HCT116 (cell line): Measurements from ENCODE around the gene GPA33. TPM values are rescaled to one million over a fixed set of nuclear protein-coding genes. Genes with fewer than 3 reads are reported as not detected.

Experiments used
- ATAC-seq: fragments of 200-7000 bp; cut with Tn5 transposase; 2 replicates; pipeline ENCODE4 v1.9.1; 2020; ENCODE audit warnings: mild to moderate bottlenecking, moderate library complexity
- BruUV-seq: library from RNA; stranded (reverse); fragments of 400-500 nt; replicated peaks from 2 replicates; lab custom pipeline; 2021; lab: Mats Ljungman, UMichigan
- CTCF ChIA-PET: fragments of 300-600 bp; sonication (Branson Sonifier 250); formaldehyde crosslinking; loops from one replicate; lab custom pipeline; 2021; ENCODE audit warnings: antibody characterized with exemption; lab: Charles Lee
- POLR2A ChIA-PET: fragments of 300-600, 350-600 bp; sonication (Branson Sonifier 250); formaldehyde crosslinking; loops from one replicate; lab custom pipeline; 2021; ENCODE audit warnings: antibody characterized with exemption; lab: Charles Lee
- RAD21 ChIA-PET, 2 experiments: fragments of 300-600 bp; sonication (Branson Sonifier 250); formaldehyde crosslinking; loops; one replicate each; lab custom pipeline; 2023; ENCODE audit warnings: low total read pairs in 2 of 2; ENCODE audit not compliant: uncharacterized antibody in 2 of 2, unreplicated experiment in 2 of 2, low non-redundant PET in 1 of 2; lab: Charles Lee
- DNase-seq: peaks from one replicate; pipeline ENCODE4 v3.0.0-alpha.2; 2010; ENCODE audit warnings: low read depth, low spot score
- H2AFZ ChIP-seq: fragments of 200-600 bp; shearing (Covaris generic), sonication (generic); 2 replicates; pipeline ENCODE4 v1.6.1; 2017; ENCODE audit warnings: low read depth, mixed run types, mixed read lengths, antibody characterized with exemption, low read length; ENCODE audit not compliant: poor library complexity, severe bottlenecking
- H3K27ac ChIP-seq: 2 replicates; pipeline ENCODE4 v1.5.1; 2012; ENCODE audit warnings: low read depth, low read length
- H3K27me3 ChIP-seq: fragments of 200-600 bp; sonication (generic); 2 replicates; pipeline ENCODE4 v1.6.1; 2016; ENCODE audit warnings: mixed run types, low read length, mixed read lengths; ENCODE audit not compliant: insufficient read depth
- H3K36me3 ChIP-seq, 2 experiments: fragments of 200-500 bp in 1 of 2; fragments of 200-600 bp in 1 of 2; sonication (Bioruptor generic) in 1 of 2; sonication (generic) in 1 of 2; 2 replicates each; pipeline versions ENCODE4 v1.5.1 to v1.6.1; 2014 to 2016; ENCODE audit warnings: low read length in 2 of 2, inconsistent platforms in 1 of 2, mixed read lengths in 1 of 2, mixed run types in 1 of 2; ENCODE audit not compliant: insufficient read depth in 2 of 2, control insufficient read depth in 1 of 2
- H3K4me1 ChIP-seq, 2 experiments: fragments of 200-600 bp in 1 of 2; sonication (generic) in 1 of 2; 2 replicates each; pipeline versions ENCODE4 v1.5.1 to v1.6.1; 2012 to 2017; ENCODE audit warnings: low read length in 2 of 2, inconsistent platforms in 1 of 2, mild to moderate bottlenecking in 1 of 2, mixed read lengths in 1 of 2, mixed run types in 1 of 2, moderate library complexity in 1 of 2; ENCODE audit not compliant: insufficient read depth in 2 of 2, control insufficient read depth in 1 of 2
- H3K4me2 ChIP-seq: fragments of 200-600 bp; sonication (generic); 2 replicates; pipeline ENCODE4 v1.6.1; 2017; ENCODE audit warnings: mixed run types, low read length, mixed read lengths
- H3K4me3 ChIP-seq, 2 experiments: fragments of 200-600 bp in 1 of 2; sonication (generic) in 1 of 2; replicated peaks in 1 of 2; 2 replicates each; pipeline ENCODE4 v1.5.1; 2011 to 2016; ENCODE audit warnings: low read length in 2 of 2, control low read depth in 1 of 2, low read depth in 1 of 2, mild to moderate bottlenecking in 1 of 2, mixed read lengths in 1 of 2, mixed run types in 1 of 2
- H3K79me2 ChIP-seq: fragments of 200-600 bp; sonication (generic); 2 replicates; pipeline ENCODE4 v1.6.1; 2017; ENCODE audit warnings: mild to moderate bottlenecking, mixed run types, low read length, moderate library complexity, mixed read lengths; ENCODE audit not compliant: insufficient read depth
- H3K9ac ChIP-seq: fragments of 200-600 bp; sonication (generic); 2 replicates; pipeline ENCODE4 v1.6.1; 2016; ENCODE audit warnings: low read length, mixed read lengths
- H3K9me2 ChIP-seq: fragments of 200-600 bp; sonication (generic), shearing (Covaris generic); 2 replicates; pipeline ENCODE4 v1.6.1; 2017; ENCODE audit warnings: mixed run types, mild to moderate bottlenecking, moderate library complexity; ENCODE audit not compliant: insufficient read depth
- H3K9me3 ChIP-seq, 2 experiments: fragments of 200-500 bp in 1 of 2; fragments of 200-600 bp in 1 of 2; sonication (Bioruptor generic) in 1 of 2; sonication (generic) in 1 of 2; 2 replicates each; pipeline ENCODE4 v1.6.1; 2014 to 2017; ENCODE audit warnings: low read length in 2 of 2, mixed read lengths in 2 of 2, inconsistent platforms in 1 of 2, low read depth in 1 of 2, mild to moderate bottlenecking in 1 of 2, mixed run types in 1 of 2, moderate library complexity in 1 of 2; ENCODE audit not compliant: control insufficient read depth in 1 of 2, insufficient read depth in 1 of 2
- H4K20me1 ChIP-seq: fragments of 200-600 bp; sonication (generic), shearing (Covaris generic); 2 replicates; pipeline ENCODE4 v1.6.1; 2017; ENCODE audit warnings: mixed run types, mild to moderate bottlenecking, moderate library complexity; ENCODE audit not compliant: insufficient read depth
- FOSL1 ChIP-seq: IDR thresholded peaks from 2 replicates; pipeline ENCODE4 v1.6.1; 2012; ENCODE audit warnings: low read depth
- JUND ChIP-seq: IDR thresholded peaks from 2 replicates; pipeline ENCODE4 v1.6.1; 2012
- POLR2A ChIP-seq: IDR thresholded peaks from 2 replicates; pipeline ENCODE4 v1.7.0; 2011; ENCODE audit warnings: borderline replicate concordance; ENCODE audit not compliant: insufficient read depth, insufficient read length; ENCODE audit errors: extremely low read depth
- POLR2AphosphoS5 ChIP-seq: IDR thresholded peaks from 2 replicates; pipeline ENCODE4 v1.6.1; 2011; ENCODE audit warnings: mild to moderate bottlenecking, low read depth, low read length, moderate library complexity
- intact Hi-C: fragments of 100-400 bp; cut with micrococcal nuclease; formaldehyde crosslinking; loops from 2 replicates; pipeline ENCODE4 v1.10.0; 2022
- total RNA-seq: library from RNA; stranded (reverse); gene quantifications from one replicate; pipeline ENCODE4 v1.2.1, GENCODE V29; 2021; ENCODE audit not compliant: unreplicated experiment
- TF ChIP-seq, protein P1 (sequence below): IDR thresholded peaks from 2 replicates; pipeline ENCODE4 v1.6.1; 2012

The GPA33 gene
- total RNA-seq, 1 experiment from 2014 or later: 0.22 TPM

DNA sequence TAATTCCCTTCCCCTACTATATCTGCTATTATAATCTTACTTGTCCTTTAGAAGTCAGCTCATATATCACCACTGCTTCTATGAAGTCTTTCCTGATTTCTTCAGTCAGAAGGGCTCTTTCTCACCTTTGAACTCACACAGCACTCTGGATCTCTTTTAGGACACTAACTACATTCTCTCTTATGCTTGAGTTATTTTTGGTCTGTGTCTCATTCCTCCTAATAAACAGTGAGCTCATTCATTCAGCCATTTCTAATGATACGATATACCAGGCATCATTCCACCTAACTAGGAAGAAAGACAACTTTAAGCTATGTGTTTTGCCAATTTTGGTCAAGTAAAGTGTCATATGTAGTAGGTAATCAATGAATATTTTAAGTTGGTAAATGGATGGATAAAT, 2.5 kb upstream of the GPA33 start:
- ChIA-PET RAD21 (no interaction called here), POLR2A (no interaction called here), CTCF (interaction anchor here (1.0 kb wide), 1 partner anchor 34 kb away, joined by 3 read pairs; no protein-coding TSS in a partner anchor)
- H3K27me3 ChIP-seq: no peaks in the 10 kb centered on the region
- H3K4me1 ChIP-seq: peaks cover 0 to 7% of the 10 kb centered on the region in 2 experiments; a peak in 2 of 4 replicates
- no peak overlapping the region for H3K9ac ChIP-seq
- H3K27ac ChIP-seq: no peak overlapping the region
- no peak for TF ChIP-seq FOSL1
- ATAC-seq: no peak
- no peak for DNase-seq
- H3K9me3 ChIP-seq: no peaks in the 10 kb centered on the region
- no peak overlapping the region for H2AFZ ChIP-seq
- intact Hi-C loops: no loop called here
- H3K79me2 ChIP-seq: no peaks in the 10 kb centered on the region
- H3K4me2 ChIP-seq: no peak overlapping the region
- H4K20me1 ChIP-seq: no peaks in the 10 kb centered on the region
- no peaks in the 10 kb centered on the region for H3K9me2 ChIP-seq
- no peaks in the 10 kb centered on the region for H3K36me3 ChIP-seq
- BruUV-seq: no TSS peak
- H3K4me3 ChIP-seq: no peak overlapping the region

DNA sequence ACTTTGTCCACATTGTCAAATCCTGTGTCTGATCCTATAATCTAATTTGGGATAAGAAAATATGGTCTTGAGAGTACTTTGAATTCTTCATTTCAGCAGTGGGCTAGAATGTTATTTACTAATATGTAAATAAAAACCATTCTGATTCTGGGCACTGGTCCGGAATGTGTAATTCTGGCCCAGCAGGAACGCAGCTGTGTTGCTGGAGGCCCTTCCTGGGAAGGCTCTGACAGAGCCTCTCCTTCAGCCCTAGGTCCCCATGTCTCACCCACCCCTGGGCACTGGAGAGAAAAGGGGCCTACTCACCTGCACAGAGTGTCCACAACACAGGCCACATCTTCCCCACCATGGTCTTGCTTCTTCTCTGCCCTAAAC, 251 bp downstream of the GPA33 start:
- Histone ChIP-seq H3K4me3 (no peak overlapping the region), H3K36me3 (no peaks in the 10 kb centered on the region), H3K27me3 (no peaks in the 10 kb centered on the region), H3K9me3 (no peaks in the 10 kb centered on the region), H3K79me2 (no peaks in the 10 kb centered on the region), H3K27ac (no peak overlapping the region), H3K9me2 (no peaks in the 10 kb centered on the region), H3K4me1 (peaks cover 0 to 10% of the 10 kb centered on the region in 2 experiments; a peak in 2 of 4 replicates), H4K20me1 (no peaks in the 10 kb centered on the region), H3K9ac (no peak overlapping the region), H3K4me2 (no peak overlapping the region), H2AFZ (no peak overlapping the region)
- CTCF ChIA-PET: no interaction called here
- DNase-seq (no peak), ATAC-seq (no peak)
- RAD21 ChIA-PET: no interaction called here
- intact Hi-C loops: no loop called here
- POLR2A ChIA-PET: no interaction called here
- no peak for TF ChIP-seq POLR2A
- no peak for TF ChIP-seq FOSL1
- TF ChIP-seq JUND: no peak
- no peak for TF ChIP-seq POLR2AphosphoS5
- TF ChIP-seq, protein P1, sequence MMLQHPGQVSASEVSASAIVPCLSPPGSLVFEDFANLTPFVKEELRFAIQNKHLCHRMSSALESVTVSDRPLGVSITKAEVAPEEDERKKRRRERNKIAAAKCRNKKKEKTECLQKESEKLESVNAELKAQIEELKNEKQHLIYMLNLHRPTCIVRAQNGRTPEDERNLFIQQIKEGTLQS: no peak
- no TSS peak for BruUV-seq
